HG02943 (cell line): ENCODE results near the gene LARP4B.

Experiments
- ATAC-seq: cut with Tn5 transposase; IDR thresholded peaks from one replicate; pipeline ENCODE4 v1.9.1; 2021; ENCODE audit warnings: mild to moderate bottlenecking, low read depth, moderate library complexity; ENCODE audit not compliant: unreplicated experiment

The LARP4B gene

GRCh38 chr10:791639-792038, 139.9 kb downstream of the LARP4B start:
- no peak for ATAC-seq

DNA sequence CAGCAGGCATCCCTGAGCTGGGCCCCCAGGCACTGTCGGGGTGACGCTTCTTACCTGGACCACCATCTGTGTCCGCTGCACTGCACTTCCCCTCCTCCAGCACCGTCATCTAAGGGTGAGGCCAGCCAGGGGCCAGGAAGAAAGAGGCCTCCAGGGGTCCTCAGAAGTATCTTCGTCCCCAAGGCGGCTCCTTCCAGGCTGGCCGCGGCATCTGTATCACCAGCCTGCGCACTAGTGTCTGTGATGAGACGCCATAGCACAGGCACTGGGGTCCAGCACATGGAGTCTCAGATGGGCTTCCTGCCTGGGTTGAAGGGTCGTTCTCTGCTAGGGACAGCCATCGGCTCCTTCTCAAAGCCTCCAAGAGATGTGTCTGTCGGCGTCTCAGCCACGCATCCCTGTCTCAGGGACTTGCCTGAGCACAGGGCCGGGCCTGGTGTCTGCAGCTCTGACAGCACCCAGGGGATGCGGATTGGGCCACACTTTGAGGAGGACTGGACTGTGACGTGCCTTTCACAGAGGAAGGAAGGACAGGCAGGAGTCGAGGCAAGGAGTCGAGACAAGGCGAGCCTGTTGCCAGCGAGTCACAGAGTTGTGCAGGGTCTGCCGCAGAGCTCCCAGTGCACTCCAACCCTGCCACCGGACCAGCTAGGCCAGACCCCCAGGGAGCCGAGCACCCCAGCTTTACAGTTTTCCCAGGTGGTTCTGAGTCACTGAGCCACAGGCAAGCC, 140.5 kb downstream of the LARP4B start:
- ATAC-seq = no peak

- no peak for ATAC-seq
Measured at GRCh38 chr10:789831-790701, 141.4 kb downstream of the LARP4B start.

- ATAC-seq = no peak
Measured at GRCh38 chr10:788796-789748, 142.4 kb downstream of the LARP4B start.

DNA sequence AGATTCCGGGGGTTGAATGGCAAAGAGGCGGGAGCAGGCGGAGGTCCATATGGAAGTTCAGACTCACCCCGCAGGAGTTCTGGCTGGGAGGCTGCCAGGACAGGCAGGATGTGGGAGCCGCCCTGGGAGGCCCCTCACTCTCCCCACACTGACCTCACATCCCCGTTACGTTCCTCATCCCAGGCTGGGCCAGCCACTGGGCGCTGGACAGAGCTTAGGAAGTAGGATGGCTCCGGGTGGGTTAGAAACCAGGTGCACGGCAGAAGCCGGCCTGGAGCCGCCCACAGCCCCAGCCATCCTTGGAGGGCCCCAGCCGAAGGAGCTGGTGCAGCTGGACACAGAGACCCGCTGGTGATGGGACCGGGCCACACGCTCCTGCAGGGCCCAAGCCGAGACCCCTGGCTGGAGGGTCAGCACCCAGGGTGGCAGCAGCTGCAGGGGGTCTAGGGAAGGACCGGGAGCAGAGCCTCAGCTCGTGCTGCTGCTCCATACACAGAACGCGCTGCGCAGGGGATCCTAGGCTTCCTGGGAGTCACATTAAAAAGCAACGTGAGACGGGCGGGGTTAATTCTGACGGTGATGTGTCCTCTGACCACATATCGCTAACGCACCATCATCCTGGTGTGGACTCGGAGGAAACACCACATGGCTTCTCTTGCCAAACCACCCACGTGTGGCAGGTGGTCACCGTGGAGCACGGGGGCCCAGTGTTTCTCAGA, 143.4 kb downstream of the LARP4B start:
- ATAC-seq = no peak

GRCh38 chr10:786633-787474, 144.7 kb downstream of the LARP4B start:
- ATAC-seq = no peak

DNA sequence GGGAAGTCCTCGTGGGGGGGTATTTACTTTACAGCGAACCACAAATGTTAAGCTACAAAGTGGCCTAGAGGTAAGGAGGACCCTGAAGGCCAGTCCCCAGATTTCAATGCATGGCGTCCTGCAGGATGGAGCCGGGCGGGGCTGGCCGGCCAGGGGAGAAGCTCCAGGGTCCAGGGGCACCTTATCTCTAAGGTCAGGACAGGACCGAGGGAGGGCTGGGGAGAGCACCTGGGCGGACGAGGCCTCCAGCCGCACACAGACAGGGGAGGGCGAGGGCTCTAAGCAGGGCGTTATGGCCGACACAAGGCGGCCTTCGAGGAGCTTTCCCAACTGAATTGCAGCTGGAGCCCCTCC, 145.7 kb downstream of the LARP4B start:
- no peak for ATAC-seq

- no peak for ATAC-seq
Measured at GRCh38 chr10:785089-785860, 146.2 kb downstream of the LARP4B start.

DNA sequence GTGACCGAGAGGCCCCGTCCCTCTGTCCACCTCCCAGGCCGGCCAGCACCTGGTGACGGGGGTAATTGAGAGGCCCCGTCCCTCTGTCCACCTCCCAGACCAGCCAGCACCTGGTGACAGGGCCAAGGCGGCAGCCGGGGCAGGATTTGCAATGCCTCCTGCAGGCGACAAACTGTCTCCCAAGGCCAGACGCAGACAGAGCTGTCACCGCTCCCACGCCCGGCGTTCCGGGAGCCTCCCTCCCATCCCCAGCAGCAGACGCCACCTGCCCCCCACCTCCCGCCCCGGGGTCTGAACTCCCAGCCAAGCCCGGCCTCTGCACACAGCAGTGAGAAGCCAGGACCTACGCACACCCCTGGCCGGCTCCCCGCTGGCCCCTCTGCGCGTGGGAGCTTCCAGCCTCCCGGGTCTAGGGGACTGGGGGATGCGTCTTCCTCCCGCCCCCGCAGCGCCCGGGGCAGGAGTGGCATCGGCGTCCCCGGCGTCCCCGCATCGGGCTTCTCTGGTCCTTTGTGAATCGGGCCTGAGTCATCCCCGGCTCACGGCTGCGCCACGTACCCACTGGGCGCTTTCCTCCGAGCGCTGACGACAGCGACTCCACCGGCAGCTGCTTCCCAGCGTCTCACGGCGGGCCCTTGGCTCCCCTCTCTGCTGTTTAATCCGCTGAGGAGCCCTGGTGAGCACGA, 147.0 kb downstream of the LARP4B start:
- ATAC-seq = no peak

- ATAC-seq = no peak
Measured at GRCh38 chr10:782751-783648, 148.5 kb downstream of the LARP4B start.

DNA sequence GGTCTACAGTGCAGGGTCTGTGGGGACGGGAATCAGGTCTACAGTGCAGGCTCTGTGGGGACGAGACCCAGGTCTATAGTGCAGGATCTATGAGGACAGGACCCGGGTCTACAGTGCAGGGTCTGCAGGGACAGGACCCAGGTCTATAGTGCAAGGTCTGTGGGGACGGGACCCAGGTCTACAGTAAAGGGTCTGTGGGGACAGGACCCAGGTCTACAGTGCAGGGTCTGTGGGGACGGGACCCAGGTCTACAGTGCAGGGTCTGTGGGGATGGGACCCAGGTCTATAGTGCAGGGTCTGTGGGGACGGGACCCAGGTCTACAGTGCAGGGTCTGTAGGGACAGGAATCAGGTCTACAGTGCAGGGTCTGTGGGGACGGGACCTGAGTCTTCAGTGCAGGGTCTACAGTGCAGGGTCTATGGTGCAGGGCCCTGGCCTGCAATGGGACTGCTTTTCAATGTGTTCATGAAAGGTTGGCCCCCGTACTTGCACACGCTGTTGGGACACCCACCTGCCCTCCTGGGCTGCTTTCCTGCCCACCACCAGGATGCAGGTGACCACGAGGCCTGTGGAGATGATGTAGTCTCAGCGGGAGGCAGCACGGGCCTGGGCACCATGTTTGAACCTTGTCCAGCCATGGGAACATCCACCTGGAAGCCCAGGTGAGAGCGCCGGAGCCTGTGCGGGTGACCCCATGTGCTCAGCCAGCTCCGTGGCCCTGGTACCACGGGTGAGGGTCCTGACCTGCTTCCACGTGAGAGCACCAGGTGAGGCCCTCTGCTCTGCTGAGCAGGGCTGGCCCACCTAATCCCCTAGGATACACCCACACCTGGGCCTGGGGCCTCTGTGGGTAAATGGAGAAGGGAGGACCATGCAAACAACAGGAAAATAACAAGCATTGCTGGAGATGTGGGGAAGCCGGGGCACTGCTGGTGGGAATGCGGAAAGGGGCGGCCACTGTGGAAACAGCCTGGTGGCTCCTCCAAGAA, 150.7 kb downstream of the LARP4B start:
- no peak for ATAC-seq

DNA sequence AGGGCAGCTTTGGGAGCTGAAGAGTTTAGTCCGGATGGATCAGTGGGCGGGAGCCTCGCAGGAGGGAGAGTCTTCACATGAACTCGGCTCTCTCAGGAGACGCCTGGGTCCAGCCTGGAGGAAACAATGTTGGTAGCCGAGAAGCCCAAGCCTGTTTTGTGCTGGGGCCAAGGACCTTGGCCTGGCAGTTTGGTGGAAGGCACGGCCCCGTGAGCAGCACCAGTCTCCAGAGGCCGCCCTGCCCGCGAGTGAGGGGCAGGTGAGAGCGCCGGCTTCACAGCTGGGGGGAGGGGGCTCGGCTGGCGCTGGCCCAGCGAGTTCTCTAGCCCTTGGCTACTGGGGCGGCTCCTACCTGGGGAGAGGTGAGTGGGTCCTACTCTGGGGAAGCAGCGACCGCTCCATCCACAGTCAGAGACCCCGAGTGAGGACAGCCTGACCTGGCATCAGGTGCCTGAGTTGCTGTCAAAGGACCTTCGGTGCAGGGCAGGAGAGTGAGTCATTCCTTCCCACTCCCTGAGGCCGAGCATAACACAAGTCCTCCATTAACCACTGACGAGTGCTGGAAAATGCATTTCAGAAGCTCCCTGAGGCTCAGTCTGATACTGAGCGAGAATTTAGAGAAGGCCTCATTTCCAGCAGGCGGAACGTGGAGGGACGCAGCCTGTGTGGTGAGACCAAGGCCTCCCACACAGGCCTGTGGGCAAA, 152.7 kb downstream of the LARP4B start:
- ATAC-seq = no peak

DNA sequence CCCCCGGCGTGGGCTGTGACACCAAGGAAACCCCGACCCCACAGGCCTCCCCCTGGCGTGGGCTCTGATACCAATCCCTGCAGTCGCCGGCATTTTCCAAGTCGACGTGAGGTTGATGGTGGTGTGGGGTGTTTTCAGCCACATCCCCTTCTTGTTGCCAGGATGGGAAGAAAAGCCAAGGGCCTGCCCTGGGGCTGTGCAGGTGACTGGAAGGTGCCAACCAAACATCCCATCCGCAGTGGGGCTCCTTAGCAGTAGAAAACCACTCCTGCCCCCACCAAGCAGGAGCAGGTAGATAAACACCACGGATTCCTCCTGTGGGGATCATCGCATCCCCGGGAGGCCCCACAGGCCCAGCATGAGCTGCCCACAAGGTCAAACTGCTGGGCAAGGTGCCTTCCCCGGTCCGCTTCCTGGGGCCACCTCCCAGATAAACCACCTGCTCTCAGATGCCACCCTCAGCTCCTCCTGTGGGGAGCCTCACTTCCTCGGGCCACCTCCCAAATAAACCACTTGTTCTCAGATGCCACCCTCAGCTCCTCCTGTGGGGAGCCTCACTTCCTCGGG, 153.5 kb downstream of the LARP4B start:
- no peak for ATAC-seq

DNA sequence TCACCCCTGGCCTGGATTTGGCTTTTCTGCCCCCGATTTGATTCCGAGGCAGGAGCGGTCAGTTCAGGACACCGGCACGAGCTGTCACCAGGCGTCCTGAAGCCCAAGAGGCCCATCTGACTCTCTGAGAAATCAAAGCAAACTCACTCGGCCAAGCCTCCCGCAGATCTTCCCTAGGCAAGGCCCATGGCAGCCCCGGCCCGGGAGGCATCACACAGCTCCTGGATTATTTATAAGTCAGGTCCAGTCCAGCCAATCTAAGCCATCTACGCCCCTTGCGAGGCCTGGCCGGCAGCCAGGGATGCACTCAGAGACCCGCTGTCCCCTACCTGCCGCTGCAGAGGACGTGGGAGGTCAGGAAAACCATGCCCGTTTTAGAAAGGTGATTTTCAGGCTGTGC, 154.7 kb downstream of the LARP4B start:
- ATAC-seq = no peak
